H1 (cell line): ENCODE data around the gene DSTYK. TPM values are rescaled to one million over a fixed set of nuclear protein-coding genes. Genes with fewer than 3 reads are reported as not detected.

Experiments
- ASH2L ChIP-seq: fragments of 200-600, 300-600 bp; sonication (generic); IDR thresholded peaks from one replicate; pipeline ENCODE4 v1.7.1; 2017; ENCODE audit warnings: low read length
- BRCA1 ChIP-seq: IDR thresholded peaks from 2 replicates; pipeline ENCODE4 v1.6.1; 2012; ENCODE audit warnings: low read depth, low read length, improper control_type of control experiment
- CREB1 ChIP-seq: IDR thresholded peaks from 2 replicates; pipeline ENCODE4 v1.6.1; 2012; ENCODE audit warnings: inconsistent platforms
- KDM5A ChIP-seq: fragments of 200-600 bp; IDR thresholded peaks from 2 replicates; pipeline ENCODE4 v1.7.1; 2012; ENCODE audit warnings: mild to moderate bottlenecking, low read length, inconsistent platforms, mixed read lengths
- PHF8 ChIP-seq: fragments of 200-600 bp; sonication (generic); conservative IDR thresholded peaks from 2 replicates; pipeline ENCODE4 v1.7.1; 2012; ENCODE audit warnings: low read depth, mild to moderate bottlenecking, inconsistent platforms, low read length, moderate library complexity
- SP1 ChIP-seq: IDR thresholded peaks from 2 replicates; pipeline ENCODE4 v1.6.1; 2011; ENCODE audit warnings: low read depth, low read length
- SRF ChIP-seq: IDR thresholded peaks from 2 replicates; pipeline ENCODE4 v1.6.1; 2011; ENCODE audit warnings: mild to moderate bottlenecking, low read depth, low read length, moderate library complexity
- TAF7 ChIP-seq: optimal IDR thresholded peaks from 2 replicates; pipeline ENCODE3; 2011; ENCODE audit warnings: low read depth, mild to moderate bottlenecking, inconsistent platforms, low read length, moderate library complexity, borderline replicate concordance
- TBP ChIP-seq: IDR thresholded peaks from 2 replicates; pipeline ENCODE4 v1.6.1; 2011; ENCODE audit warnings: low read depth, low read length, improper control_type of control experiment
- polyA plus RNA-seq, 7 experiments: library from polyadenylated mRNA; depleted of rRNA in 3 of 7; stranded (reverse) in 5 of 7; unstranded in 2 of 7; fragments of >200 nt in 5 of 7; fragments of 200-250 nt in 2 of 7; gene quantifications; 1 replicate in 5 of 7; 2 replicates in 1 of 7; 4 replicates in 1 of 7; pipeline versions ENCODE4 v1.2.1 to v1.2.3, GENCODE V29; 2011 to 2013; ENCODE audit warnings: missing spikeins in 2 of 7, mixed read lengths in 2 of 7
- total RNA-seq: library from RNA; stranded (reverse); fragmentation: NEBNext Ultra II Directional; extraction: Animal tissue kit (Norgen Biotek cat#: 25700); gene quantifications from 2 replicates; pipeline ENCODE4 v1.2.1, GENCODE V29; 2021
- TF ChIP-seq, protein P1 (sequence below): fragments of 300-600 bp; sonication (generic); IDR thresholded peaks from 2 replicates; pipeline ENCODE4 v1.7.1; 2012; ENCODE audit warnings: low read length, moderate library complexity, mild to moderate bottlenecking, inconsistent platforms; ENCODE audit not compliant: insufficient replicate concordance
- TF ChIP-seq, protein P2 (sequence below): IDR thresholded peaks from 2 replicates; pipeline ENCODE4 v1.6.1; 2011; ENCODE audit warnings: low read depth, mild to moderate bottlenecking, low read length; ENCODE audit not compliant: insufficient read depth

The DSTYK gene
- total and polyA plus RNA-seq, 2 of the 8 experiments (the other 6 are each of a cell fraction or from before 2014, with no cell fraction given), result 2.7 to 8.5 TPM

DNA sequence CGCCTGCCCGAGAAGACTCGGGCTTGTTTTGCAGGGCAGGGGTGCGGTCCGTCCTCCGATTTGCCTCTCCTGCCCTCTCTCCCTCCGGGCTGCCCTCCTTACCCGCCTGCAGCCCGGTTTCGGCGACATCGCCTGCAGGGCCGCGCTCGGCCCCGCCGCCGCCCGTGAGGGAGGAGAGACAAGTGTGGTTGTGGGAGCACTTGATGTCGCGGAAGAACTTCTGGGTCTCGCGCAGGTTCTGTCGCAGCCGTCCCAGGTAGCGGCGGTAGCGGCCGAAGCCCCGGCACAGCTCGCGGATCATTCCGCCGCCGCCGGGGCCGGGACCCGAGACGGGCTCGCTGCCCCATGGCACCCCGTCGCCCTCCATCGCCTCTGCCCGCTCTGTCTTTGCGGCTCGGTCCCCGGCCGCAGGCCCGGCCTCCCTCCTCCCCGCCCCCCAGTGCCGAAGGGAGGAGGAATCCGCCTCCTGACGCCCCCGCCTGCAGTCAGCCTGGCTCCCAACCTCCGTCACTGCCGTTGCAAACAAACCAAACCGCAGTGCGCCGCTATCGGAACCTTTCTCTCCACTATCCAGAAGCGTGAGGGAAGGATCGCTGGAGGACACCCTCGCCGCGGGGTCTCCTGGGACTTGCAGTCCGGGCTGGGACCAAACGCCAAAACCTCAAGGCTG is at the start of gene DSTYK (continued):
- TF ChIP-seq, protein P1, sequence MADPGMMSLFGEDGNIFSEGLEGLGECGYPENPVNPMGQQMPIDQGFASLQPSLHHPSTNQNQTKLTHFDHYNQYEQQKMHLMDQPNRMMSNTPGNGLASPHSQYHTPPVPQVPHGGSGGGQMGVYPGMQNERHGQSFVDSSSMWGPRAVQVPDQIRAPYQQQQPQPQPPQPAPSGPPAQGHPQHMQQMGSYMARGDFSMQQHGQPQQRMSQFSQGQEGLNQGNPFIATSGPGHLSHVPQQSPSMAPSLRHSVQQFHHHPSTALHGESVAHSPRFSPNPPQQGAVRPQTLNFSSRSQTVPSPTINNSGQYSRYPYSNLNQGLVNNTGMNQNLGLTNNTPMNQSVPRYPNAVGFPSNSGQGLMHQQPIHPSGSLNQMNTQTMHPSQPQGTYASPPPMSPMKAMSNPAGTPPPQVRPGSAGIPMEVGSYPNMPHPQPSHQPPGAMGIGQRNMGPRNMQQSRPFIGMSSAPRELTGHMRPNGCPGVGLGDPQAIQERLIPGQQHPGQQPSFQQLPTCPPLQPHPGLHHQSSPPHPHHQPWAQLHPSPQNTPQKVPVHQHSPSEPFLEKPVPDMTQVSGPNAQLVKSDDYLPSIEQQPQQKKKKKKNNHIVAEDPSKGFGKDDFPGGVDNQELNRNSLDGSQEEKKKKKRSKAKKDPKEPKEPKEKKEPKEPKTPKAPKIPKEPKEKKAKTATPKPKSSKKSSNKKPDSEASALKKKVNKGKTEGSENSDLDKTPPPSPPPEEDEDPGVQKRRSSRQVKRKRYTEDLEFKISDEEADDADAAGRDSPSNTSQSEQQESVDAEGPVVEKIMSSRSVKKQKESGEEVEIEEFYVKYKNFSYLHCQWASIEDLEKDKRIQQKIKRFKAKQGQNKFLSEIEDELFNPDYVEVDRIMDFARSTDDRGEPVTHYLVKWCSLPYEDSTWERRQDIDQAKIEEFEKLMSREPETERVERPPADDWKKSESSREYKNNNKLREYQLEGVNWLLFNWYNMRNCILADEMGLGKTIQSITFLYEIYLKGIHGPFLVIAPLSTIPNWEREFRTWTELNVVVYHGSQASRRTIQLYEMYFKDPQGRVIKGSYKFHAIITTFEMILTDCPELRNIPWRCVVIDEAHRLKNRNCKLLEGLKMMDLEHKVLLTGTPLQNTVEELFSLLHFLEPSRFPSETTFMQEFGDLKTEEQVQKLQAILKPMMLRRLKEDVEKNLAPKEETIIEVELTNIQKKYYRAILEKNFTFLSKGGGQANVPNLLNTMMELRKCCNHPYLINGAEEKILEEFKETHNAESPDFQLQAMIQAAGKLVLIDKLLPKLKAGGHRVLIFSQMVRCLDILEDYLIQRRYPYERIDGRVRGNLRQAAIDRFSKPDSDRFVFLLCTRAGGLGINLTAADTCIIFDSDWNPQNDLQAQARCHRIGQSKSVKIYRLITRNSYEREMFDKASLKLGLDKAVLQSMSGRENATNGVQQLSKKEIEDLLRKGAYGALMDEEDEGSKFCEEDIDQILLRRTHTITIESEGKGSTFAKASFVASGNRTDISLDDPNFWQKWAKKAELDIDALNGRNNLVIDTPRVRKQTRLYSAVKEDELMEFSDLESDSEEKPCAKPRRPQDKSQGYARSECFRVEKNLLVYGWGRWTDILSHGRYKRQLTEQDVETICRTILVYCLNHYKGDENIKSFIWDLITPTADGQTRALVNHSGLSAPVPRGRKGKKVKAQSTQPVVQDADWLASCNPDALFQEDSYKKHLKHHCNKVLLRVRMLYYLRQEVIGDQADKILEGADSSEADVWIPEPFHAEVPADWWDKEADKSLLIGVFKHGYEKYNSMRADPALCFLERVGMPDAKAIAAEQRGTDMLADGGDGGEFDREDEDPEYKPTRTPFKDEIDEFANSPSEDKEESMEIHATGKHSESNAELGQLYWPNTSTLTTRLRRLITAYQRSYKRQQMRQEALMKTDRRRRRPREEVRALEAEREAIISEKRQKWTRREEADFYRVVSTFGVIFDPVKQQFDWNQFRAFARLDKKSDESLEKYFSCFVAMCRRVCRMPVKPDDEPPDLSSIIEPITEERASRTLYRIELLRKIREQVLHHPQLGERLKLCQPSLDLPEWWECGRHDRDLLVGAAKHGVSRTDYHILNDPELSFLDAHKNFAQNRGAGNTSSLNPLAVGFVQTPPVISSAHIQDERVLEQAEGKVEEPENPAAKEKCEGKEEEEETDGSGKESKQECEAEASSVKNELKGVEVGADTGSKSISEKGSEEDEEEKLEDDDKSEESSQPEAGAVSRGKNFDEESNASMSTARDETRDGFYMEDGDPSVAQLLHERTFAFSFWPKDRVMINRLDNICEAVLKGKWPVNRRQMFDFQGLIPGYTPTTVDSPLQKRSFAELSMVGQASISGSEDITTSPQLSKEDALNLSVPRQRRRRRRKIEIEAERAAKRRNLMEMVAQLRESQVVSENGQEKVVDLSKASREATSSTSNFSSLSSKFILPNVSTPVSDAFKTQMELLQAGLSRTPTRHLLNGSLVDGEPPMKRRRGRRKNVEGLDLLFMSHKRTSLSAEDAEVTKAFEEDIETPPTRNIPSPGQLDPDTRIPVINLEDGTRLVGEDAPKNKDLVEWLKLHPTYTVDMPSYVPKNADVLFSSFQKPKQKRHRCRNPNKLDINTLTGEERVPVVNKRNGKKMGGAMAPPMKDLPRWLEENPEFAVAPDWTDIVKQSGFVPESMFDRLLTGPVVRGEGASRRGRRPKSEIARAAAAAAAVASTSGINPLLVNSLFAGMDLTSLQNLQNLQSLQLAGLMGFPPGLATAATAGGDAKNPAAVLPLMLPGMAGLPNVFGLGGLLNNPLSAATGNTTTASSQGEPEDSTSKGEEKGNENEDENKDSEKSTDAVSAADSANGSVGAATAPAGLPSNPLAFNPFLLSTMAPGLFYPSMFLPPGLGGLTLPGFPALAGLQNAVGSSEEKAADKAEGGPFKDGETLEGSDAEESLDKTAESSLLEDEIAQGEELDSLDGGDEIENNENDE, result no peak
- TF ChIP-seq CREB1 (peak; percentile 85), BRCA1 (no peak), PHF8 (peak; percentile 96), TAF7 (peak; percentile 79), TBP (peak; percentile 84), ASH2L (peak; percentile 99), SP1 (peak; percentile 28; the same call in 1 of the 2 replicates), SRF (0 out of 2 replicates have a peak, but pooled peaks have one; percentile 38), KDM5A (peak; percentile 60)
- TF ChIP-seq, protein P2, sequence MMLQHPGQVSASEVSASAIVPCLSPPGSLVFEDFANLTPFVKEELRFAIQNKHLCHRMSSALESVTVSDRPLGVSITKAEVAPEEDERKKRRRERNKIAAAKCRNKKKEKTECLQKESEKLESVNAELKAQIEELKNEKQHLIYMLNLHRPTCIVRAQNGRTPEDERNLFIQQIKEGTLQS, result no peak
